ENCODE results near the gene GPR173.
A peak's percentile ranks its signal among the peaks of the same experiment; 100 is the strongest.

The GPR173 gene

DNA sequence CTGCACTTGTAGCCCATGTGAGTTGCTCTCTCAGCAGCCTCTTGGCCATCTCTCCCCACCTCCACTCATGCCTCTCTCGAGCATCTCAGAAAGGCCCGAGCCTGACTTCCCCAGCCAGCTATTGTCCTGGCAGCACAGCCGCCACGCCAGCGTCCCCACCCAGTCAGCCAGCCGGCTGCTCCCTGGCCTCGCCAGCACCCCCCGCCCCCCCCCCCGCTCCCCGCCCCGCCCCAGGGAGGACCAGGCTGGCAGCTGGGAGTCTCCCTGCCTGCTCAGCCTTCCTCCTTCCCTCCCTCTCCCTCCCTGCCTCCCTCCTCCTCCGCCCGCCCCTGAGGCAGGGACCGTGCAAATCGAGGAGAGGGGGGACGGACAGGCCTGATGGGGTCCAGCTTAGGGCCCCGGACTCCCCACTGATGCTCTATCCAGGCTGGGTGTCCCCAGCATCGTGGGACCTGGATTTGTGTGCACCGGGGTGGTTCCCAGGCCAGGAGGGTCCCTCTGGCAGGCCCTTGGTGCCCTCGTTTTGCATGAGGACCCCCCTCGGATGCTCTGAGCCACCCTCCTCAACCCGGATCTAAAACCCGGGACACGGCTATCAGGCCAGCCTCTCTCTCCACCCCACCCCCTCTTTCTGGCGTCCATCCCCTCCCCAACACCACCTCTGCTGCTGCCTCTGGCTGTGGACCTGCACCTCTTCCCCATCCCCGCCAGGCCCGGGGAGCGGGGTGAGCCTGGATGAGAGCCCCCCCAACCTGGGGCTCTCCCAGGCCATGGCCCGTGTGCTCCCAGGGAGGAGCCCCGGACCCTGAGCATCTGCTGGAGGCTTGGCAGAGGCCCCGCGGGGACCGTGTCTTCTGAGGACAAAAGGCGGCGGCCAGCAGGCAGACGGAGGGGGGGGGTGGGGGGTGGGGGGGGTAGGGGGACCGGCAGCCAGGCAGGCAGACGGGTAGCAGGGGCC, at the start of gene GPR173:
TSS of gene GPR173 (plus strand) at position 621 of the 958 bp plus-strand sequence. CDS start 27,833 bp downstream, outside the sequence.
- peak; percentile 86 for DNase-seq

GRCh38 chrX:53000447-53001135, 48.0 kb upstream of the GPR173 start:
- DNase-seq = no peak

DNA sequence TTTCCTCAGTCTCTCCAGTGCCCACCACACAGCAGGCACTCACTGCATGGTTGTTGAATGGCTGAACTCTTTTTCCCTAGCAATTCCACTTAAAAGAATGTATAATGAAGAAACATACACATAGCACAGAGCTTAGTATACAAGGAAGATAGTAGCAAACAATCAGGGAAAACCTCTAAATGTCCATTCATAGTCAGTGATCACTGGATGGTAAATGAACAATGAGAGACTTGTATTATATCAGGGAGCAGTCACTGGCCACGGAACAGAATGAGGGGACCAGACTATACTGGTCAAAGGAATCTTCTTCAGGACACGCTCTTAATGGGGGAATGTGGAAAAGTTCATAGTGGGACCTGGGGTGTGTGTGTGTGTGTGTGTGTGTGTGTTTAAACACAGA, 46.6 kb upstream of the GPR173 start:
- no peak for DNase-seq

DNA sequence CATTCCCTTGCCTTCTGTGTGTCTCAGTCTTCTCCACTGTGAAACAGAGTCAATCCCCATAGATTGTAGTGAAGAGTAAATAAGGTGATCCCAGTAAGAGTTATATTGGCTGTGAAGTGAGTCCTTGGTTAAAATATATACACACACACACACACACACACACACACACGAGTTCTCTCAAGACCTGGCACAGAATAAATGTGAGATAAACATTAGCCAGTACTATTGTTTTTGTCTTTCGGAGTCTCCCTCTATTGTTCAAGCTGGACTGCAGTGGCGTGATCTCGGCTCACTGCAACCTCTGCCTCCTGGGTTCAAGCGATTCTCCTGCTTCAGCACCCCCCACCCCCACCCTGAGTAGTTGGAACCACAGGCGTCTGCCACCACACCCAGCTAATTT, 45.5 kb upstream of the GPR173 start:
- DNase-seq = no peak

GRCh38 chrX:53004038-53004437, 44.6 kb upstream of the GPR173 start:
- DNase-seq = peak; percentile 37

GRCh38 chrX:53004811-53005210, 43.8 kb upstream of the GPR173 start:
- DNase-seq = peak; percentile 8

DNA sequence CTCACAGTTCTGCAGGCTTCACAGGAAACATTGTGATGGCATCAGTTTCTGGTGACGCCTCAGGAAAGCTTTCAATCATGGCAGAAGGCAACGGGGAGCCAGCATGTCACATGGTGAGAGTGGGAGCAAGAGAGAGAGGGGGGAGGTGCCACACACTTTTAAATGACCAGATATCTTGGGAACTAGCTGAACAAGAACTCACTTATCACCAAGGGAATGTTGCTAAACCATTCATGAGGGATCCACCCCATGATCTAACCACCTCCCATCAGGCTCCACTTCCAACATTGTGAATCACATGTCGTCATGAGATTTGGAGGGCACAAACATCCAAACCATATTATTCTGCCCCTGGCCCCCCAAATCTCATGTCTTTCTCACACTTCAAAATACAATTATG, 43.3 kb upstream of the GPR173 start:
- peak; percentile 26 for DNase-seq

GRCh38 chrX:53009032-53009431, 39.6 kb upstream of the GPR173 start:
- DNase-seq = no peak

DNA sequence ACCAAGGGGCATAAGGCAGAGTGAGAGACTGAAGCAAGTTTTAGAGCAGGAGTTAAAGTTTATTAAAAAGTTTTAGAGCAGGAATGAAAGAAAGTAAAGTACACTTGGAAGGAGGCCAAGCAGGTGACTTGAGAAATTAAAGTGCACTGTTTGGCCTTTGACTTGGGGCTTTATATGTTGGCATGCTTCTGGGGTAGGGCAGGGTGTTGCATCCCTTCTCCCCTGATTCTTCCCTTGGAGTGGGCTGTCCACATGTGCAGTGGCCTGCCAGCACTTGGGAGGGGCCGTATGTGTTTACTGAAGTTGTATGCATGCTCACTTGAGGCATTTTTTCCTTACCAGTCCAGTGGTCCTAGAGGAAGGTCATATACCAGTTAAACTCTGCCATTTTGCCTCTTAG, 35.3 kb upstream of the GPR173 start:
- peak; percentile 19 for DNase-seq

DNA sequence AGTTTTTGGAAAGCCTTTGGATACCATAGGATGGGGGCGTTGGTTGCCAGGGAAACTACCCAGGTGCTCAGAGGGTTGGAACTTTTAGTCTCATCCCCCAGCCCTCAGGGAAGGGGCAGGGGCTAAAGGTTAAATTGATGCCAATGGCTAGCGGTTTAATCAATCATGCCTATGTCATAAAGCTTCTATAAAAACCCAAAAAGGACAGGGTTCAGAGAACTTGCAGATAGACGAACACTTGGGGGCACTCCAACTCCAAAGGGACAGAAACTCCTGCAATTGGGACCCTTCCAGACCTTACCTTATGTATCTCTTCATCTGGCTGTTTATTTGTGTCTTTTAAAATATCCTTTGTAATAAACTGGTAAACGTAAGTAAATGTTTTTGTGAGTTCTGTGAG, 30.0 kb upstream of the GPR173 start:
- DNase-seq = no peak

DNA sequence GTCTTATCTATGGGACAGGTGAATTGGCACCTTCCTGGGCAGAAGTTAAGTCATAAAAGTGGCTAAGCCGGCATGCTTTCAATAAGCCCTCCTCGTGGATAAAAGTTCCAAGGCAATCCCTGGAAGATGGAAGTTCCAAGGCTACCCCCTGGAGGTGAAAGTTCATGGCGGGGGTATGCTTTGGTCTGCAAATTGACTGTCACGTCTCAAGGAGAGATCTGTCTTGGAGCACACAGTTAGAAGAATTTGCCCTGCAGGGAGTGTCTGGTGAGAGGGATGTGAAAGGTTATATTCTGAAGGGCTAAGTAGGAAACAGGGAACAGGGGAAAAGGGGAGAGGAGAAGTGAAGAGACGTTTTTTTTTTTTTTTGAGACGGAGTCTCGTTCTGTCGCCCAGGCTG, 26.2 kb upstream of the GPR173 start:
- DNase-seq = peak; percentile 68

DNA sequence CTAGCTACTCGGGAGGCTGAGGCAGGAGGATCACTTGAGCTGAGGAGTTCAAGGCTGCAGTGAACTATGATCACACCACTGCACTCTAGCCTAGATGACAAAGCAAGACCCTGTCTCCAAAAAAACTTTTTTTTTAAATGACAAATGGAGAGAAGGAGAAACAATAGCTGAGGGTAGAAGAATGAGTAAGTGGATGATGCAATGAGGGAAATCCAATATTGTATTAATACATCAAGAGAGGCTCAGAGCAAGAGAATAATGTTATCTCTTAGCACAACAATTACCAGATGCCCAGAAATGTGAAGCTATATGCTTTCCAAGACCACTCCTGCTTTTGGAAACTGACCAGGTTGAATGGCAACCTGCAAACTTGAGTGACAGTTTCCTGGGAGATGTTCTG, 19.9 kb upstream of the GPR173 start:
- no peak for DNase-seq

- no peak for DNase-seq
Measured at GRCh38 chrX:53031380-53031779, 17.2 kb upstream of the GPR173 start.

DNA sequence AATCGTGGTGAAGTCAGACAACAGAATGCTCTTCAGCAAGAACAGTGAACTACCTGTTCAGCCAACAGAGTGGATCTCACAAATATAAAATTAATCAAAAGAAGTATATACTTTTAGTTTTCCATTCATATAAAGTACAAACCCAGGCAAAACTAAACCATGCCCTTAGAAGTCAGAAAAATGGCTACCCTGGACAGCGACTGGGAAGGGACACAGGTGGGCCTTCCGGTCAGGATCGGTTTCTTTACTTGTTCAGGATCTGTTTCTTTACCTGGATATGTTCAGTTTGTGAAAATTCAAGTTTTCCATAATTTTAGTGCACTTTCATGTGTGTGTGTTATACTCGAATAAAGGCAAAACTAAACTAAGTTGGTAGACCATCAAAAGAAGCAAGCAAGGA, 12.4 kb upstream of the GPR173 start:
- no peak for DNase-seq

GRCh38 chrX:53039236-53039635, 9.4 kb upstream of the GPR173 start:
- no peak for DNase-seq

DNA sequence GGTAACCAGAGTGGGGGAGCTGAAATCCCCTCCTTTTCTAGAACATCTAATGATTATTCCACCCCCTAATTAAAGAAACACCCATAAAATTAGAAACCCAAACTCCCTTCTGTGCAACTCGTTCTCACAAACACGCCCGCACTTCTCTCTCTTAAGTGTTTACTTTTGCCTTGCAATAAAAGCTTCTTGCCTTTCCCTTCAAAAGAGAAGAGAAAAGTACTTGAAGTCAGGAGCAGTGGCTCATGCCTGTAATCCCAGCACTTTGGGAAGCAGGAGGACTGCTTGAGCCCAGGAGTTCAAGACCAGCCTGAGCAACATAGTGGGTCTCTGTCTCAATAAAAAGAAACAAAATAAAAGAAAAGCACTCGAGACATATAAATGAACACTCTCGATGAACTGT, 3.6 kb upstream of the GPR173 start:
- DNase-seq = no peak

- no peak for DNase-seq
Measured at GRCh38 chrX:53047228-53047627, 1.4 kb upstream of the GPR173 start.

DNA sequence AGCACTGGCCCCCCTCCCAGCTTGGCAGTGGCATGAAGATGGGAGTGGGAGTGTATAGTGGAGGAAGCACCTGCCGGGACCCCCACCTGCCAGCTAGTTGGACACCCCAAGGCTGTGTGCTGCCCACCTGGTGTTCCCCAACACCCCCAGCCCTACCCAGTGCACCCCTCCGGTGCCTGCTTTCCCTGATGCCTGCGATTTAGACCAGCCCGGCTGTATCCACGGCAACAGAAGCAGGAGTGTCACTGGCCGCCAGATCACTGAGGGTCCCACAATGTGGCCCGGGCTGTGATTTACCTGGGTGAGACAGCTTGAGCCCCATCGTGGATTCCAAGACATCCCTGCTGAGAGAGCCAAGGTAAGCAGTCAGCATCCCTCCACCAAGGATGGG, 533 bp downstream of the GPR173 start:
- DNase-seq = no peak

DNA sequence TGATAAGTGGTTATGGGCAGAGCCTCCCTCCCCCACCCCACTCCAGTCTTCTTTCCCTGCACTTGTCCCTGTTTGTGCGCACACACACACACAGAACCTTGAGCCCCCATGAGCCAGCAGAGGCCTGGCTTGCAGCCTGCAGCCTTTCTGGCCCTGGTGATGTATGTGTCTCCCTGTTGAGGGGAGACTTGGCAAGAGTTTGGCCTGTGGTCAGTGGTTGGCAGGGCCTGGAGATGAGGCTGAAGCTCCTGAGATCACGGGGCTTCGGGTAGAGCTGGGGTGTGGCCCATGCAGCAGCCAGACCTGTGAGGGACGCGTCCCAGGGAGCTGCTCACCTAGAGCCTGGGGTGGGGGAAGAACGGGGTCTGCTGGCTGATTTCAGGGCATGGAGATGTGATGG, 2.3 kb downstream of the GPR173 start:
- DNase-seq = no peak

GRCh38 chrX:53055244-53055849, 6.8 kb downstream of the GPR173 start:
- DNase-seq = no peak

DNA sequence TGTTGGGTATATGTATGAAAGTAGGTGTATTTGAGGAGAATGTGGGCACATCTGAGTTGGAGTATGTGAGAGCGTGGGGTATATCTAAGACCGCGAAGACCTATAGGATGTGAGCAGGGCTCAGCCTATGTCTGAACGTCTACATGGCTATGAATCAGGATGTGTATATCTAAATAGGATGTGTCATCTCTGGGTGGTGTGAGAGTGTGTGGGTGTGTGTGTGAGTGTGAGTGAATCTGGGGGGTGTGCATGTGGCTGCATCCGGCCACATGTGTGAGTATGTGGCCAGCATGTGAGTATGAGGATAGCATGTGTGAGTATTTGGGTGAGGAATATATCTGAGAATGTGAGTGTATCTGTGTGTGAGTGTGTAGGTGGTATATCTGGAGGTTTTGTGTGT, 7.7 kb downstream of the GPR173 start:
- DNase-seq = no peak

GRCh38 chrX:53065104-53065503, 16.5 kb downstream of the GPR173 start:
- DNase-seq = peak; percentile 48

GRCh38 chrX:53071064-53071463, 22.5 kb downstream of the GPR173 start:
- no peak for DNase-seq

All from islet precursor cell (in vitro differentiated cells).